ENCODE data around the gene IZUMO2.
A peak's percentile ranks its signal among the peaks of the same experiment; 100 is the strongest.

The IZUMO2 gene

GRCh38 chr19:50198431-50199258 is 35.6 kb upstream of the IZUMO2 start:
- TF ChIP-seq YY1 (IDR thresholded peaks at IDR 0.05; ENCODE audit: low read depth) (no peak), USF1 (IDR thresholded peaks at IDR 0.05) (no peak), EP300 (IDR thresholded peaks at IDR 0.05; ENCODE audit: borderline replicate concordance) (no peak), EGR1 (IDR thresholded peaks at IDR 0.05) (no peak), ZBTB7A (IDR thresholded peaks at IDR 0.05; ENCODE audit: low read depth) (no peak)
- TF ChIP-seq, protein P1, sequence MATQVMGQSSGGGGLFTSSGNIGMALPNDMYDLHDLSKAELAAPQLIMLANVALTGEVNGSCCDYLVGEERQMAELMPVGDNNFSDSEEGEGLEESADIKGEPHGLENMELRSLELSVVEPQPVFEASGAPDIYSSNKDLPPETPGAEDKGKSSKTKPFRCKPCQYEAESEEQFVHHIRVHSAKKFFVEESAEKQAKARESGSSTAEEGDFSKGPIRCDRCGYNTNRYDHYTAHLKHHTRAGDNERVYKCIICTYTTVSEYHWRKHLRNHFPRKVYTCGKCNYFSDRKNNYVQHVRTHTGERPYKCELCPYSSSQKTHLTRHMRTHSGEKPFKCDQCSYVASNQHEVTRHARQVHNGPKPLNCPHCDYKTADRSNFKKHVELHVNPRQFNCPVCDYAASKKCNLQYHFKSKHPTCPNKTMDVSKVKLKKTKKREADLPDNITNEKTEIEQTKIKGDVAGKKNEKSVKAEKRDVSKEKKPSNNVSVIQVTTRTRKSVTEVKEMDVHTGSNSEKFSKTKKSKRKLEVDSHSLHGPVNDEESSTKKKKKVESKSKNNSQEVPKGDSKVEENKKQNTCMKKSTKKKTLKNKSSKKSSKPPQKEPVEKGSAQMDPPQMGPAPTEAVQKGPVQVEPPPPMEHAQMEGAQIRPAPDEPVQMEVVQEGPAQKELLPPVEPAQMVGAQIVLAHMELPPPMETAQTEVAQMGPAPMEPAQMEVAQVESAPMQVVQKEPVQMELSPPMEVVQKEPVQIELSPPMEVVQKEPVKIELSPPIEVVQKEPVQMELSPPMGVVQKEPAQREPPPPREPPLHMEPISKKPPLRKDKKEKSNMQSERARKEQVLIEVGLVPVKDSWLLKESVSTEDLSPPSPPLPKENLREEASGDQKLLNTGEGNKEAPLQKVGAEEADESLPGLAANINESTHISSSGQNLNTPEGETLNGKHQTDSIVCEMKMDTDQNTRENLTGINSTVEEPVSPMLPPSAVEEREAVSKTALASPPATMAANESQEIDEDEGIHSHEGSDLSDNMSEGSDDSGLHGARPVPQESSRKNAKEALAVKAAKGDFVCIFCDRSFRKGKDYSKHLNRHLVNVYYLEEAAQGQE (IDR thresholded peaks at IDR 0.05; ENCODE audit: low read depth) = no peak

GRCh38 chr19:50197348-50197747 is 34.3 kb upstream of the IZUMO2 start:
- no peak for TF ChIP-seq CEBPB (IDR thresholded peaks at IDR 0.05)

- TF ChIP-seq USF1 (IDR thresholded peaks at IDR 0.05) = no peak
- no peak for TF ChIP-seq FOXM1 (IDR thresholded peaks at IDR 0.05; ENCODE audit: borderline replicate concordance, low read depth)
- TF ChIP-seq CREB1 (IDR thresholded peaks at IDR 0.05; ENCODE audit: low read depth) = no peak
- no peak for TF ChIP-seq TEAD4 (IDR thresholded peaks at IDR 0.05)
- no peak for TF ChIP-seq RAD21 (IDR thresholded peaks at IDR 0.05; ENCODE audit: low read depth)
- TF ChIP-seq MAX (IDR thresholded peaks at IDR 0.05) = no peak
- no peak for TF ChIP-seq TCF12 (IDR thresholded peaks at IDR 0.05; ENCODE audit: low read depth)
- no peak for TF ChIP-seq TAF1 (IDR thresholded peaks at IDR 0.05; ENCODE audit: low read depth)
- TF ChIP-seq EP300 (IDR thresholded peaks at IDR 0.05; ENCODE audit: borderline replicate concordance) = no peak
Measured at GRCh38 chr19:50196322-50196932, 33.3 kb upstream of the IZUMO2 start.

DNA sequence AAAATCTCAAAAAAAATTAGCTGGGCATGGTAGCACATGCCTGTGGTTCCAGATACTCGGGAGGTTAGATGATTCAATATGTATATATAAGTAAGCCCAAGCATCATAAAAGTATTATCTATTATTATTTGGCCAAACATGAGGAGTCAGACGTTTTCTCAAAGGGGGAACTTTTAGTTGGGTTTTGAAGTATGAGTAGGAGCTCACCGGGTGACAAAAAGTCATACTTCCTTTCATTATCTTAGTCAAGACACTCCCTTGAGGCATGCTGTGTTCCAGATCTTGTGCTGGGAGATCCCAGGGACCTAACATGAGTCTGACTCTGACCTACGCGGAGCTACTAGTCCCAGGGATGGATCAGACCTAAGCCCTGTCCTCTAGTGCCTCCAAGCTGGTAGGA is 32.1 kb upstream of the IZUMO2 start:
- no peak for TF ChIP-seq TAF1 (IDR thresholded peaks at IDR 0.05; ENCODE audit: low read depth)
- no peak for TF ChIP-seq EGR1 (IDR thresholded peaks at IDR 0.05)
- no peak for TF ChIP-seq ZBTB7A (IDR thresholded peaks at IDR 0.05; ENCODE audit: low read depth)
- no peak for TF ChIP-seq TEAD4 (IDR thresholded peaks at IDR 0.05)
- no peak for TF ChIP-seq EP300 (IDR thresholded peaks at IDR 0.05; ENCODE audit: borderline replicate concordance)
- TF ChIP-seq CEBPB (IDR thresholded peaks at IDR 0.05) = no peak
- no peak for TF ChIP-seq TCF12 (IDR thresholded peaks at IDR 0.05; ENCODE audit: low read depth)
- TF ChIP-seq RAD21 (IDR thresholded peaks at IDR 0.05; ENCODE audit: low read depth) = no peak
- TF ChIP-seq, protein P1 (IDR thresholded peaks at IDR 0.05; ENCODE audit: low read depth) = no peak
- TF ChIP-seq CREB1 (IDR thresholded peaks at IDR 0.05; ENCODE audit: low read depth) = no peak
- no peak for TF ChIP-seq YY1 (IDR thresholded peaks at IDR 0.05; ENCODE audit: low read depth)
- TF ChIP-seq FOXM1 (IDR thresholded peaks at IDR 0.05; ENCODE audit: borderline replicate concordance, low read depth) = no peak
- TF ChIP-seq MAX (IDR thresholded peaks at IDR 0.05) = no peak
- TF ChIP-seq USF1 (IDR thresholded peaks at IDR 0.05) = no peak
- TF ChIP-seq NFIC (IDR thresholded peaks at IDR 0.05) = no peak

- no peak for TF ChIP-seq FOXM1 (IDR thresholded peaks at IDR 0.05; ENCODE audit: borderline replicate concordance, low read depth)
- TF ChIP-seq TAF1 (IDR thresholded peaks at IDR 0.05; ENCODE audit: low read depth) = no peak
- TF ChIP-seq USF1 (IDR thresholded peaks at IDR 0.05) = no peak
- TF ChIP-seq YY1 (IDR thresholded peaks at IDR 0.05; ENCODE audit: low read depth) = no peak
- TF ChIP-seq, protein P1 (IDR thresholded peaks at IDR 0.05; ENCODE audit: low read depth) = peak; percentile 86
- no peak for TF ChIP-seq NFIC (IDR thresholded peaks at IDR 0.05)
- TF ChIP-seq EP300 (IDR thresholded peaks at IDR 0.05; ENCODE audit: borderline replicate concordance) = no peak
- no peak for TF ChIP-seq CREB1 (IDR thresholded peaks at IDR 0.05; ENCODE audit: low read depth)
- peak; percentile 73 for TF ChIP-seq MAX (IDR thresholded peaks at IDR 0.05)
- no peak for TF ChIP-seq CEBPB (IDR thresholded peaks at IDR 0.05)
- no peak for TF ChIP-seq RAD21 (IDR thresholded peaks at IDR 0.05; ENCODE audit: low read depth)
Measured at GRCh38 chr19:50192463-50193211, 29.6 kb upstream of the IZUMO2 start.

Measured in Ishikawa (cell line).